K562 (cell line): Measurements from ENCODE around the gene SSBP1. TPM values are rescaled to one million over a fixed set of nuclear protein-coding genes. Genes with fewer than 3 reads are reported as not detected.
"Not testable (repeated sequence)": the region's sequence is repeated elsewhere in the genome, so short reads cannot be mapped to it uniquely, and the experiment has no call there.

Source experiments
- ATAC-seq: fragments of 200-7000 bp; cut with Tn5 transposase; 3 replicates; pipeline ENCODE4 v1.9.1; 2020; ENCODE audit warnings: moderate library complexity
- BruUV-seq: library from RNA; stranded (reverse); fragments of 400-500 nt; replicated peaks from 2 replicates; lab custom pipeline; 2021; lab: Mats Ljungman, UMichigan
- CTCF ChIA-PET: fragments of 300-600 bp; formaldehyde crosslinking; extraction: SDS; loops from one replicate; lab custom pipeline; 2021; ENCODE audit warnings: low intra/inter-chr PET ratio; lab: Yijun Ruan, JAX
- POLR2A ChIA-PET: fragments of 300-600, 350-650 bp; sonication (Branson Sonifier 250); formaldehyde crosslinking; extraction: SDS; loops from one replicate; lab custom pipeline; 2021; ENCODE audit warnings: antibody characterized with exemption, inconsistent platforms; lab: Yijun Ruan, JAX
- DNase-seq, 4 experiments: peaks; one replicate each; pipeline versions ENCODE4 v3.0.0 to v3.0.0-alpha.2; 2011 to 2018; ENCODE audit warnings: low spot score in 3 of 4, mixed read lengths in 3 of 4; ENCODE audit errors: extremely low read depth in 1 of 4
- FAIRE-seq: peaks from 2 replicates; lab custom pipeline; 2011; peaks lifted over from hg19 to GRCh38; lab: Jason Lieb, UNC
- H2AFZ ChIP-seq: 2 replicates; pipeline ENCODE4 v1.6.0; 2011; ENCODE audit warnings: low read depth, low read length, control low read depth, inconsistent platforms
- H3K27ac ChIP-seq: fragments of 200-600 bp; 3 replicates; pipeline ENCODE4 v1.8.0; 2011; ENCODE audit warnings: low read depth, mild to moderate bottlenecking, control low read depth, inconsistent platforms, low read length, moderate library complexity, mixed read lengths; ENCODE audit errors: extremely low read depth
- H3K27me3 ChIP-seq, 2 experiments: fragments of 300-600 bp in 1 of 2; 2 replicates in 1 of 2; 3 replicates in 1 of 2; pipeline versions ENCODE4 v1.6.0 to v1.8.0; 2011; ENCODE audit warnings: inconsistent platforms in 2 of 2, low read length in 2 of 2, mild to moderate bottlenecking in 1 of 2, mixed read lengths in 1 of 2, moderate library complexity in 1 of 2; ENCODE audit not compliant: control insufficient read depth in 2 of 2, insufficient read depth in 2 of 2
- H3K36me3 ChIP-seq: fragments of 300-600 bp; 3 replicates; pipeline ENCODE4 v1.8.0; 2011; ENCODE audit warnings: mild to moderate bottlenecking, low read length, inconsistent platforms; ENCODE audit not compliant: control insufficient read depth, insufficient read depth
- H3K4me1 ChIP-seq, 2 experiments: fragments of 200-600 bp in 1 of 2; replicated peaks in 1 of 2; 2 replicates in 1 of 2; 3 replicates in 1 of 2; pipeline versions ENCODE4 v1.5.1 to v1.8.0; 2011; ENCODE audit warnings: inconsistent platforms in 2 of 2, low read length in 2 of 2, mild to moderate bottlenecking in 1 of 2, mixed read lengths in 1 of 2, moderate library complexity in 1 of 2; ENCODE audit not compliant: control insufficient read depth in 2 of 2, insufficient read depth in 2 of 2
- H3K4me2 ChIP-seq: 2 replicates; pipeline ENCODE4 v1.6.1; 2011; ENCODE audit warnings: low read length, control low read depth, inconsistent platforms, mixed read lengths; ENCODE audit not compliant: insufficient read depth
- H3K4me3 ChIP-seq: fragments of 200-600 bp; sonication (generic), shearing (Covaris generic); 2 replicates; pipeline ENCODE4 v1.5.1; 2016; ENCODE audit warnings: control low read depth, inconsistent platforms
- H3K79me2 ChIP-seq: fragments of 200-600 bp; 3 replicates; pipeline ENCODE4 v1.8.0; 2011; ENCODE audit warnings: low read length, inconsistent platforms; ENCODE audit not compliant: control insufficient read depth, insufficient read depth
- H3K9ac ChIP-seq, 2 experiments: 2 replicates each; pipeline versions ENCODE4 v1.6.0 to v1.6.1; 2011; ENCODE audit warnings: low read depth in 2 of 2, low read length in 2 of 2, control low read depth in 1 of 2, inconsistent platforms in 1 of 2, mild to moderate bottlenecking in 1 of 2, mixed read lengths in 1 of 2; ENCODE audit not compliant: insufficient read depth in 1 of 2
- H3K9me1 ChIP-seq: one replicate; pipeline ENCODE4 v1.6.0; 2011; ENCODE audit warnings: inconsistent platforms, mild to moderate bottlenecking, low read length, moderate library complexity; ENCODE audit not compliant: control insufficient read depth, insufficient read depth
- H3K9me3 ChIP-seq: replicated peaks from 2 replicates; pipeline ENCODE4 v1.5.1; 2011; ENCODE audit warnings: low read depth, low read length, inconsistent platforms; ENCODE audit not compliant: control insufficient read depth, insufficient read depth
- H4K20me1 ChIP-seq: replicated peaks from 2 replicates; pipeline ENCODE4 v1.6.1; 2011; ENCODE audit warnings: low read length, inconsistent platforms, mixed read lengths; ENCODE audit not compliant: control insufficient read depth, insufficient read depth
- CBX1 ChIP-seq: sonication (generic); IDR thresholded peaks from 2 replicates; pipeline ENCODE4 v1.6.1; 2016; ENCODE audit warnings: antibody characterized with exemption, low read depth, mild to moderate bottlenecking
- CBX3 ChIP-seq, 2 experiments: IDR thresholded peaks; 1 replicate in 1 of 2; 2 replicates in 1 of 2; pipeline ENCODE4 v1.6.1; 2012; ENCODE audit warnings: inconsistent platforms in 2 of 2, low read length in 2 of 2, borderline replicate concordance in 1 of 2, control low read depth in 1 of 2
- CBX5 ChIP-seq: IDR thresholded peaks from 2 replicates; pipeline ENCODE4 v1.6.1; 2014; ENCODE audit warnings: low read depth, borderline replicate concordance
- CC2D1A ChIP-seq: fragments of 450-650 bp; IDR thresholded peaks from 2 replicates; pipeline ENCODE4 v1.6.1; 2017; ENCODE audit warnings: mild to moderate bottlenecking
- CHAMP1 ChIP-seq: fragments of 450-650 bp; IDR thresholded peaks from 2 replicates; pipeline ENCODE4 v1.6.1; 2016; ENCODE audit warnings: mild to moderate bottlenecking
- POLR2A ChIP-seq: fragments of 450-650 bp; conservative IDR thresholded peaks from 2 replicates; pipeline ENCODE4 v1.6.1; 2016
- TRIM24 ChIP-seq, 2 experiments: fragments of 450-650 bp; IDR thresholded peaks; 2 replicates each; pipeline ENCODE4 v1.6.1; 2016
- TRIM28 ChIP-seq: fragments of 450-650 bp; IDR thresholded peaks from 2 replicates; pipeline ENCODE4 v1.6.1; 2017
- ZBTB33 ChIP-seq: sonication (generic); formaldehyde crosslinking; IDR thresholded peaks from 2 replicates; pipeline ENCODE4 v1.8.1; 2023; ENCODE audit warnings: mild to moderate bottlenecking, missing genetic modification reagents
- ZEB2 ChIP-seq: fragments of 450-650 bp; IDR thresholded peaks from 2 replicates; pipeline ENCODE4 v1.6.1; 2016
- ZNF280A ChIP-seq: fragments of 450-650 bp; IDR thresholded peaks from 2 replicates; pipeline ENCODE4 v1.6.1; 2018; ENCODE audit warnings: mild to moderate bottlenecking, low read depth; ENCODE audit not compliant: partially characterized antibody
- ZNF280B ChIP-seq: fragments of 250-450 bp; sonication (Bioruptor Pico); IDR thresholded peaks from 2 replicates; pipeline ENCODE4 v1.5.1; 2021; ENCODE audit warnings: mild to moderate bottlenecking
- ZNF445 ChIP-seq: fragments of 250-450 bp; sonication (Bioruptor Pico); IDR thresholded peaks from 2 replicates; pipeline ENCODE4 v1.4.0; 2020; ENCODE audit warnings: low read depth, mild to moderate bottlenecking, moderate library complexity
- WGBS: fragments of 100-300 bp; shearing (Covaris generic); methylation state at CpG from one replicate; pipeline ENCODE4 v1.1.6; 2016; ENCODE audit warnings: low coverage, mixed read lengths; ENCODE audit not compliant: insufficient coverage; ENCODE audit errors: missing lambda C conversion rate; 5-methylcytosine and 5-hydroxymethylcytosine counted together
- in situ Hi-C: fragments of 300-500 bp; cut with MboI; formaldehyde crosslinking; loops from 4 replicates; pipeline ENCODE4 v1.15.0; 2018; ENCODE audit warnings: inconsistent platforms, mixed read lengths
- intact Hi-C: fragments of 100-400 bp; cut with micrococcal nuclease; formaldehyde crosslinking; loops from 2 replicates; pipeline ENCODE4 v1.14.2; 2022
- polyA plus RNA-seq, 8 experiments: library from polyadenylated mRNA; depleted of rRNA in 4 of 8; stranded (reverse) in 5 of 8; unstranded in 3 of 8; fragments of >200 nt; fragmentation: Nextera tagmentation in 2 of 8; fragmentation: Illumina TruSeq in 1 of 8; extraction: Ambion mirVana in 2 of 8; extraction: Trizol in 1 of 8; gene quantifications; 2 replicates each; pipeline versions ENCODE4 v1.2.1 to v1.2.3, GENCODE V29; 2011 to 2014; ENCODE audit warnings: inconsistent platforms in 1 of 8, missing spikeins in 1 of 8
- total RNA-seq, 7 experiments: library from RNA; depleted of rRNA in 6 of 7; stranded (reverse); fragments of >200 nt in 6 of 7; fragmentation: Illumina TruSeq in 2 of 7; extraction: Trizol in 2 of 7; gene quantifications; 2 replicates each; pipeline versions ENCODE4 v1.2.1 to v1.2.3, GENCODE V29; 2011 to 2021; ENCODE audit warnings: low replicate concordance in 1 of 7

The SSBP1 gene
- total and polyA plus RNA-seq, 9 of the 15 experiments (the other 6 are each of a cell fraction or from before 2014, with no cell fraction given): 404 to 1,996 (median 835) TPM

- FAIRE-seq, H3K79me2 ChIP-seq, in situ Hi-C loops, H3K9me1 ChIP-seq, CTCF ChIA-PET, H3K4me3 ChIP-seq, H3K4me1 ChIP-seq, ATAC-seq, H3K27me3 ChIP-seq, H3K27ac ChIP-seq, BruUV-seq, H3K9ac ChIP-seq, H2AFZ ChIP-seq, H3K4me2 ChIP-seq, H4K20me1 ChIP-seq, POLR2A ChIA-PET: not testable (repeated sequence)
- Histone ChIP-seq H3K36me3 (peaks cover 98% of the 10 kb centered on the region), H3K9me3 (peaks cover 32% of the 10 kb centered on the region)
- WGBS: over 99% methylated on average over 10 of the region's 10 CpGs
- peak in 1 of 4 experiments; percentile 48 for DNase-seq
- intact Hi-C loops: loop anchor here (10.0 kb wide), 1 partner anchor 223 kb away; the partner anchor contains the start of gene TAS2R38
- TF ChIP-seq CHAMP1: peak; percentile 96
- peak; percentile 93 for TF ChIP-seq CBX5
- 0 out of 2 replicates have a peak, but pooled peaks have one; percentile 41 for TF ChIP-seq ZBTB33
- TF ChIP-seq POLR2A: 0 out of 2 replicates have a peak, but pooled peaks have one; percentile 3
- peak in 1 of 2 experiments; percentile 41; a peak in 1 of 4 replicates for TF ChIP-seq TRIM24 (IDR thresholded peaks at IDR 0.05)
- peak; percentile 92 for TF ChIP-seq CBX1
- 0 out of 2 replicates have a peak, but pooled peaks have one; percentile 45 for TF ChIP-seq ZNF445
- peak; percentile 70; the same call in 1 of the 2 replicates for TF ChIP-seq CC2D1A
- peak; percentile 78 for TF ChIP-seq ZNF280A
- TF ChIP-seq TRIM28: peak; percentile 96
- TF ChIP-seq ZNF280B (CRISPR knock-in tag): 0 out of 2 replicates have a peak, but pooled peaks have one; percentile 31
- TF ChIP-seq CBX3 (IDR thresholded peaks at IDR 0.05; ENCODE audit: borderline replicate concordance in 1 of 2, low read length in 2 of 2): peak in 1 of 2 experiments; percentile 87; a peak in 1 of 3 replicates
- 0 out of 2 replicates have a peak, but pooled peaks have one; percentile 32 for TF ChIP-seq ZEB2
These were observed 13.7 kb downstream of the SSBP1 start for GRCh38 chr7:141751904-141752303.
